Mucosa of rectum (tissue), 2 donors: ENCODE measurements around the gene GJB3.
"Not testable (repeated sequence)": the region's sequence is repeated elsewhere in the genome, so short reads cannot be mapped to it uniquely, and the experiment has no call there.

Source experiments
- H3K27ac ChIP-seq, 2 donors: one replicate each; pipeline ENCODE4 v1.7.0; 2013; ENCODE audit warnings: inconsistent platforms in 2 of 2, low read depth in 2 of 2, low read length in 2 of 2
- H3K27me3 ChIP-seq, 2 donors: one replicate each; pipeline ENCODE4 v1.7.0; 2013; ENCODE audit warnings: low read length in 2 of 2; ENCODE audit not compliant: control insufficient read depth in 2 of 2, insufficient read depth in 2 of 2
- H3K36me3 ChIP-seq, 2 donors: one replicate each; pipeline ENCODE4 v1.7.0; 2013; ENCODE audit warnings: low read length in 2 of 2; ENCODE audit not compliant: control insufficient read depth in 2 of 2, insufficient read depth in 2 of 2
- H3K4me1 ChIP-seq, 2 donors: one replicate each; pipeline ENCODE4 v1.7.0; 2013; ENCODE audit warnings: low read length in 2 of 2, mild to moderate bottlenecking in 1 of 2; ENCODE audit not compliant: control insufficient read depth in 2 of 2, insufficient read depth in 2 of 2
- H3K4me3 ChIP-seq, 2 donors: one replicate each; pipeline ENCODE4 v1.7.0; 2013; ENCODE audit warnings: low read length in 2 of 2
- H3K9ac ChIP-seq, 2 donors: one replicate each; pipeline ENCODE4 v1.7.0; 2013; ENCODE audit warnings: low read length in 2 of 2, low read depth in 1 of 2, mild to moderate bottlenecking in 1 of 2
- H3K9me3 ChIP-seq, 2 donors: one replicate each; pipeline ENCODE4 v1.7.0; 2013; ENCODE audit warnings: low read length in 2 of 2; ENCODE audit not compliant: control insufficient read depth in 2 of 2
- donor health status: healthy.
- donor health status: Normal muscosa, but diverticular disease.

The GJB3 gene

GRCh38 chr1:34818862-34819261 lies 37.8 kb downstream of the GJB3 start:
- H3K9ac ChIP-seq, H3K27me3 ChIP-seq, H3K4me3 ChIP-seq, H3K36me3 ChIP-seq, H3K27ac ChIP-seq, H3K9me3 ChIP-seq, H3K4me1 ChIP-seq: not testable (repeated sequence)

DNA sequence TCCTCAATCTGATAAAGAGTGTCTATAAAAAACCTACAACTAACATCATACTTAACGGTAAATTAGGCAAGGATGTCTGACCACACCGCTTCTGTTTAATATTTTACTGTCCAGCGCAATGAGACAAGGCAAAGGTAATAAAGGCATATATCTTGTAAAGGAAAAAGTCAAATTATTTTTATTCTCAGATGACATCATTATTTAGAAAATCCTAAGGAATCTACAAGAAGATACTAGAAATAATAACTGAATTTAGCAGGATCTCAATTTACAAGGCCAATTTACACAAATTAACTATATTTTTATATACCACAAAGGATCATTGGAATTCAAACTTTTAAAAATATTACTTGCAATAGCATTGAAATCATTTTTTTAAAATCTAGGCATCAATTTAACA lies 41.2 kb downstream of the GJB3 start:
- no peak overlapping the region for H3K4me3 ChIP-seq
- no peaks in the 10 kb centered on the region for H3K27me3 ChIP-seq
- no peak overlapping the region for H3K27ac ChIP-seq
- no peaks in the 10 kb centered on the region for H3K36me3 ChIP-seq
- H3K9me3 ChIP-seq = no peaks in the 10 kb centered on the region
- peaks cover 0 to 11% of the 10 kb centered on the region in 2 donors for H3K4me1 ChIP-seq
- H3K9ac ChIP-seq = no peak overlapping the region

- Histone ChIP-seq H3K4me1 (peaks cover 0 to 11% of the 10 kb centered on the region in 2 donors), H3K36me3 (no peaks in the 10 kb centered on the region), H3K4me3 (no peak overlapping the region), H3K9me3 (no peaks in the 10 kb centered on the region), H3K27me3 (no peaks in the 10 kb centered on the region), H3K27ac (no peak overlapping the region), H3K9ac (no peak overlapping the region)
These were observed 43.9 kb downstream of the GJB3 start for GRCh38 chr1:34824817-34825454.

- Histone ChIP-seq H3K27ac (no peak overlapping the region), H3K4me1 (peaks cover 0 to 11% of the 10 kb centered on the region in 2 donors), H3K9me3 (no peaks in the 10 kb centered on the region), H3K27me3 (no peaks in the 10 kb centered on the region), H3K4me3 (no peak overlapping the region), H3K9ac (no peak overlapping the region), H3K36me3 (no peaks in the 10 kb centered on the region)
These were observed 44.6 kb downstream of the GJB3 start for GRCh38 chr1:34825455-34826091.

DNA sequence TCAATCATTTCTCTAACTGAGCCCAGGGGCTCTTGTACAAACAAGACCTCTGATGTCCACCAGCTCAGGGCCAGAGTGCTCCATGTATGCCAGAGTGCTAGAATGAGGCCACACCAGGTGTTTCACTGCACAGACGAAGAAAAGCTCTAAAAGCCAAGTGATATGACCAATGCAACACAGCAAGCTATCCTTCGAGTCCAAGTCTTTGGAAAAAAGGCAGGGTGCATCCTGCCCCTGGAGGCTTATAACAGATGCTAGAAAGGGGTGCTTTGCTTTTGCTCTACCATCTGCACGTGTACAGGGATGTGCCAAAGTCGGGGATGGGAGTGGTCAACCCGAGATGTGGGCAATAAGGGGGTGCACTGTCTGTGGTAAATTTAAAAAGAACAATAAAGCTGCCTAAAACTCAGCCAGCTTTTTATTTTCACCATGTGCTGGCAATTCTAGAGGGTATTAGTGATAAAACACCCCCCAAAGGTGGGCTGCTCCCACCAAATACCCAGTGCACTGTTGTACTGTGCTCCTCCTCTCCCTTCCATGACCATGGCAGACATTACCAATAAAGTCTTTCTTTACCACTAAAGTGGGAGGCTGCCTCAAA lies 46.4 kb downstream of the GJB3 start:
- H3K27ac ChIP-seq = no peak overlapping the region
- no peak overlapping the region for H3K9ac ChIP-seq
- peaks cover 0 to 11% of the 10 kb centered on the region in 2 donors for H3K4me1 ChIP-seq
- H3K27me3 ChIP-seq = no peaks in the 10 kb centered on the region
- no peak overlapping the region for H3K4me3 ChIP-seq
- H3K36me3 ChIP-seq = no peaks in the 10 kb centered on the region
- no peaks in the 10 kb centered on the region for H3K9me3 ChIP-seq

GRCh38 chr1:34828611-34829010 lies 47.6 kb downstream of the GJB3 start:
- Histone ChIP-seq H3K9me3 (no peaks in the 10 kb centered on the region), H3K9ac (no peak overlapping the region), H3K27me3 (no peaks in the 10 kb centered on the region), H3K27ac (no peak overlapping the region), H3K4me1 (peaks cover 0 to 11% of the 10 kb centered on the region in 2 donors), H3K36me3 (no peaks in the 10 kb centered on the region), H3K4me3 (no peak overlapping the region)

- Histone ChIP-seq H3K9ac (no peak overlapping the region), H3K4me3 (no peak overlapping the region), H3K4me1 (peaks cover 0 to 11% of the 10 kb centered on the region in 2 donors), H3K27ac (no peak overlapping the region), H3K36me3 (no peaks in the 10 kb centered on the region), H3K27me3 (no peaks in the 10 kb centered on the region), H3K9me3 (no peaks in the 10 kb centered on the region)
These were observed 48.2 kb downstream of the GJB3 start for GRCh38 chr1:34829250-34829649.

GRCh38 chr1:34831721-34832246 lies 50.8 kb downstream of the GJB3 start:
- Histone ChIP-seq H3K27ac (no peak overlapping the region), H3K36me3 (no peaks in the 10 kb centered on the region), H3K9me3 (no peaks in the 10 kb centered on the region), H3K27me3 (no peaks in the 10 kb centered on the region), H3K9ac (no peak overlapping the region), H3K4me1 (no peaks in the 10 kb centered on the region), H3K4me3 (no peak overlapping the region)

DNA sequence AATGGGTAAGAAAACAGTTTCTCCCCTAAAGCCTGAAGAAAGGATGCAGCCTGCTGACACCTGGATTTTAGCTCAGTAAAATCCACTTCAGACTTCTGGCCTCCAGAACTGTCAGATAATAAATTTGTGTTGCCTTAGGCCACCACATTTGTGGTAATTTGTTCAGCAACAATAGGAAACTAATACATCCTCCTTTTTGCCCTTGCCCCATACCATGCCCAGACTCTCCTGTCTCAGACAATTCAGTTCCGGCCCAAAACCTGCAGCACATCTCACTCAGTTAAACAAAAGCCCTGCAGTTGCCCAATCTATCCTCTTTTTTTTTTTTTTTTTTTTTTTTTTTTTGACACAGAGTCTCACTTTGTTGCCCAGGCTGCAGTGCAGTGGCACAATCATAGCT lies 52.7 kb downstream of the GJB3 start:
- no peaks in the 10 kb centered on the region for H3K36me3 ChIP-seq
- no peak overlapping the region for H3K4me3 ChIP-seq
- H3K9me3 ChIP-seq = no peaks in the 10 kb centered on the region
- H3K27ac ChIP-seq = no peak overlapping the region
- no peaks in the 10 kb centered on the region for H3K27me3 ChIP-seq
- H3K9ac ChIP-seq = no peak overlapping the region
- H3K4me1 ChIP-seq = no peaks in the 10 kb centered on the region
